ENCODE measurements around the gene C12orf54.
"Not testable (repeated sequence)": the region's sequence is repeated elsewhere in the genome, so short reads cannot be mapped to it uniquely, and the experiment has no call there.

The C12orf54 gene

GRCh38 chr12:48469027-48469426, 13.3 kb upstream of the C12orf54 start:
- not testable (repeated sequence) for H3K9me3 ChIP-seq (replicated peaks; ENCODE audit: low read length); H3K4me3 ChIP-seq (ENCODE audit: low read length); H3K9ac ChIP-seq (ENCODE audit: low read depth, low read length); H3K36me3 ChIP-seq (ENCODE audit: insufficient read depth, low read length); H3K4me1 ChIP-seq (ENCODE audit: control insufficient read depth, insufficient read depth, low read length); H3K4me2 ChIP-seq (ENCODE audit: low read length); H3K27me3 ChIP-seq (ENCODE audit: control insufficient read depth, insufficient read depth, low read length)

GRCh38 chr12:48472259-48472658, 10.0 kb upstream of the C12orf54 start, which contains the start of gene ANP32D:
Gene ANP32D, plus strand, starts transcription at chr12:48472559. Its CDS starts 106 bp downstream, at chr12:48472665.
- Histone ChIP-seq H3K4me2 (ENCODE audit: low read length) (no peak within 1 kb of the TSS), H3K36me3 (ENCODE audit: insufficient read depth, low read length) (no peaks in the 10 kb centered on the region), H3K27me3 (ENCODE audit: control insufficient read depth, insufficient read depth, low read length) (no peaks in the 10 kb centered on the region), H3K9ac (ENCODE audit: low read depth, low read length) (no peak within 1 kb of the TSS), H3K4me3 (ENCODE audit: low read length) (no peak within 1 kb of the TSS), H3K9me3 (replicated peaks; ENCODE audit: low read length) (no peaks in the 10 kb centered on the region), H3K4me1 (ENCODE audit: control insufficient read depth, insufficient read depth, low read length) (no peaks in the 10 kb centered on the region)

- Histone ChIP-seq H3K27me3 (ENCODE audit: control insufficient read depth, insufficient read depth, low read length) (no peaks in the 10 kb centered on the region), H3K4me2 (ENCODE audit: low read length) (no peak overlapping the region), H3K4me1 (ENCODE audit: control insufficient read depth, insufficient read depth, low read length) (no peaks in the 10 kb centered on the region), H3K9me3 (replicated peaks; ENCODE audit: low read length) (no peaks in the 10 kb centered on the region), H3K9ac (ENCODE audit: low read depth, low read length) (no peak overlapping the region), H3K4me3 (ENCODE audit: low read length) (no peak overlapping the region), H3K36me3 (ENCODE audit: insufficient read depth, low read length) (no peaks in the 10 kb centered on the region)
Observed at GRCh38 chr12:48473061-48473460, 9.2 kb upstream of the C12orf54 start.

- H3K9ac ChIP-seq (ENCODE audit: low read depth, low read length); H3K4me1 ChIP-seq (ENCODE audit: control insufficient read depth, insufficient read depth, low read length); H3K9me3 ChIP-seq (replicated peaks; ENCODE audit: low read length); H3K4me2 ChIP-seq (ENCODE audit: low read length); H3K4me3 ChIP-seq (ENCODE audit: low read length); H3K36me3 ChIP-seq (ENCODE audit: insufficient read depth, low read length); H3K27me3 ChIP-seq (ENCODE audit: control insufficient read depth, insufficient read depth, low read length): not testable (repeated sequence)
Observed at GRCh38 chr12:48474497-48474896, 7.8 kb upstream of the C12orf54 start.

GRCh38 chr12:48482930-48483329, 632 bp downstream of the C12orf54 start:
- peaks cover 4% of the 10 kb centered on the region for H3K27me3 ChIP-seq (ENCODE audit: control insufficient read depth, insufficient read depth, low read length)
- no peaks in the 10 kb centered on the region for H3K9me3 ChIP-seq (replicated peaks; ENCODE audit: low read length)
- H3K4me2 ChIP-seq (ENCODE audit: low read length): no peak overlapping the region
- H3K36me3 ChIP-seq (ENCODE audit: insufficient read depth, low read length): no peaks in the 10 kb centered on the region
- H3K4me1 ChIP-seq (ENCODE audit: control insufficient read depth, insufficient read depth, low read length): no peaks in the 10 kb centered on the region
- H3K4me3 ChIP-seq (ENCODE audit: low read length): no peak overlapping the region
- no peak overlapping the region for H3K9ac ChIP-seq (ENCODE audit: low read depth, low read length)

- Histone ChIP-seq H3K4me2 (ENCODE audit: low read length) (no peak overlapping the region), H3K36me3 (ENCODE audit: insufficient read depth, low read length) (no peaks in the 10 kb centered on the region), H3K9ac (ENCODE audit: low read depth, low read length) (no peak overlapping the region), H3K4me3 (ENCODE audit: low read length) (no peak overlapping the region), H3K9me3 (replicated peaks; ENCODE audit: low read length) (no peaks in the 10 kb centered on the region), H3K4me1 (ENCODE audit: control insufficient read depth, insufficient read depth, low read length) (no peaks in the 10 kb centered on the region), H3K27me3 (ENCODE audit: control insufficient read depth, insufficient read depth, low read length) (peaks cover 6% of the 10 kb centered on the region)
Observed at GRCh38 chr12:48486261-48486660, 4.0 kb downstream of the C12orf54 start.

GRCh38 chr12:48486679-48487078, 4.4 kb downstream of the C12orf54 start:
- Histone ChIP-seq H3K4me3 (ENCODE audit: low read length) (no peak overlapping the region), H3K9me3 (replicated peaks; ENCODE audit: low read length) (no peaks in the 10 kb centered on the region), H3K4me2 (ENCODE audit: low read length) (no peak overlapping the region), H3K9ac (ENCODE audit: low read depth, low read length) (no peak overlapping the region), H3K27me3 (ENCODE audit: control insufficient read depth, insufficient read depth, low read length) (peaks cover 9% of the 10 kb centered on the region), H3K36me3 (ENCODE audit: insufficient read depth, low read length) (no peaks in the 10 kb centered on the region), H3K4me1 (ENCODE audit: control insufficient read depth, insufficient read depth, low read length) (no peaks in the 10 kb centered on the region)

GRCh38 chr12:48489012-48489411, 6.7 kb downstream of the C12orf54 start:
- Histone ChIP-seq H3K36me3 (ENCODE audit: insufficient read depth, low read length) (no peaks in the 10 kb centered on the region), H3K9me3 (replicated peaks; ENCODE audit: low read length) (no peaks in the 10 kb centered on the region), H3K9ac (ENCODE audit: low read depth, low read length) (no peak overlapping the region), H3K27me3 (ENCODE audit: control insufficient read depth, insufficient read depth, low read length) (peaks cover 15% of the 10 kb centered on the region), H3K4me3 (ENCODE audit: low read length) (no peak overlapping the region), H3K4me1 (ENCODE audit: control insufficient read depth, insufficient read depth, low read length) (no peaks in the 10 kb centered on the region), H3K4me2 (ENCODE audit: low read length) (no peak overlapping the region)

GRCh38 chr12:48489456-48489855, 7.2 kb downstream of the C12orf54 start:
- not testable (repeated sequence) for H3K4me1 ChIP-seq (ENCODE audit: control insufficient read depth, insufficient read depth, low read length); H3K9me3 ChIP-seq (replicated peaks; ENCODE audit: low read length); H3K9ac ChIP-seq (ENCODE audit: low read depth, low read length); H3K4me2 ChIP-seq (ENCODE audit: low read length); H3K36me3 ChIP-seq (ENCODE audit: insufficient read depth, low read length); H3K4me3 ChIP-seq (ENCODE audit: low read length)
- peaks cover 15% of the 10 kb centered on the region for H3K27me3 ChIP-seq (ENCODE audit: control insufficient read depth, insufficient read depth, low read length)

- H3K27me3 ChIP-seq (ENCODE audit: control insufficient read depth, insufficient read depth, low read length); H3K4me2 ChIP-seq (ENCODE audit: low read length): not testable (repeated sequence)
Observed at GRCh38 chr12:48500281-48500680, 18.0 kb downstream of the C12orf54 start.

GRCh38 chr12:48506836-48507235, 24.5 kb downstream of the C12orf54 start:
- not testable (repeated sequence) for H3K4me2 ChIP-seq (ENCODE audit: low read length); H3K9me3 ChIP-seq (replicated peaks; ENCODE audit: low read length); H3K36me3 ChIP-seq (ENCODE audit: insufficient read depth, low read length); H3K27me3 ChIP-seq (ENCODE audit: control insufficient read depth, insufficient read depth, low read length); H3K4me3 ChIP-seq (ENCODE audit: low read length); H3K9ac ChIP-seq (ENCODE audit: low read depth, low read length); H3K4me1 ChIP-seq (ENCODE audit: control insufficient read depth, insufficient read depth, low read length)

More at GRCh38 chr12:48500281-48500680, 18.0 kb downstream of the C12orf54 start:
- not testable (repeated sequence) for H3K9ac ChIP-seq (ENCODE audit: low read depth, low read length); H3K4me3 ChIP-seq (ENCODE audit: low read length); H3K4me1 ChIP-seq (ENCODE audit: control insufficient read depth, insufficient read depth, low read length); H3K36me3 ChIP-seq (ENCODE audit: insufficient read depth, low read length); H3K9me3 ChIP-seq (replicated peaks; ENCODE audit: low read length)

GRCh38 chr12:48508987-48509386, 26.7 kb downstream of the C12orf54 start:
- no peak overlapping the region for H3K4me2 ChIP-seq (ENCODE audit: low read length)
- no peaks in the 10 kb centered on the region for H3K4me1 ChIP-seq (ENCODE audit: control insufficient read depth, insufficient read depth, low read length)
- no peak overlapping the region for H3K4me3 ChIP-seq (ENCODE audit: low read length)
- no peaks in the 10 kb centered on the region for H3K27me3 ChIP-seq (ENCODE audit: control insufficient read depth, insufficient read depth, low read length)
- no peaks in the 10 kb centered on the region for H3K9me3 ChIP-seq (replicated peaks; ENCODE audit: low read length)
- H3K9ac ChIP-seq (ENCODE audit: low read depth, low read length): no peak overlapping the region
- H3K36me3 ChIP-seq (ENCODE audit: insufficient read depth, low read length): no peaks in the 10 kb centered on the region

Data from skeletal muscle satellite cell (primary cell).